GM12878 (cell line): ENCODE results near the gene ETF1. TPM values are rescaled to one million over a fixed set of nuclear protein-coding genes. Genes with fewer than 3 reads are reported as not detected.
"Not testable (repeated sequence)": the region's sequence is repeated elsewhere in the genome, so short reads cannot be mapped to it uniquely, and the experiment has no call there.

Experiments used
- ATAC-seq: fragments of 200-7000 bp; cut with Tn5 transposase; 3 replicates; pipeline ENCODE4 v1.9.1; 2020; ENCODE audit warnings: mild to moderate bottlenecking, moderate library complexity
- BruUV-seq: library from RNA; stranded (reverse); fragments of 400-500 nt; replicated peaks from 2 replicates; lab custom pipeline; 2021; lab: Mats Ljungman, UMichigan
- CTCF ChIA-PET: fragments of 300-600 bp; sonication (Branson Sonifier 250); formaldehyde crosslinking; extraction: SDS; loops from one replicate; lab custom pipeline; 2021; ENCODE audit warnings: inconsistent platforms; lab: Yijun Ruan, JAX
- POLR2A ChIA-PET: fragments of 350-600 bp; formaldehyde crosslinking; extraction: SDS; loops from one replicate; lab custom pipeline; 2021; ENCODE audit warnings: inconsistent platforms; lab: Charles Lee
- RAD21 ChIA-PET: fragments of 300-600 bp; sonication (Branson Sonifier 250); formaldehyde crosslinking; loops from one replicate; lab custom pipeline; 2023; ENCODE audit warnings: antibody characterized with exemption; ENCODE audit not compliant: unreplicated experiment; lab: Charles Lee
- SMC1A ChIA-PET: fragments of 300-600 bp; sonication (Branson Sonifier 250); formaldehyde crosslinking; loops from one replicate; lab custom pipeline; 2023; ENCODE audit not compliant: unreplicated experiment, uncharacterized antibody; lab: Charles Lee
- DNase-seq: peaks from one replicate; pipeline ENCODE4 v3.0.0-alpha.2; 2011; ENCODE audit warnings: low read depth, low spot score
- FAIRE-seq: peaks from 3 replicates; lab custom pipeline; 2011; peaks lifted over from hg19 to GRCh38; lab: Jason Lieb, UNC
- H2AFZ ChIP-seq: 2 replicates; pipeline ENCODE4 v1.6.0; 2011; ENCODE audit warnings: low read depth, low read length, control low read depth; ENCODE audit not compliant: control insufficient read depth
- H3K27ac ChIP-seq: 2 replicates; pipeline ENCODE4 v1.5.1; 2011; ENCODE audit warnings: control low read depth; ENCODE audit not compliant: control insufficient read depth, insufficient read depth
- H3K27me3 ChIP-seq, 2 experiments: replicated peaks in 1 of 2; 2 replicates each; pipeline versions ENCODE4 v1.6.0 to v1.6.1; 2011; ENCODE audit warnings: low read length in 1 of 2; ENCODE audit not compliant: control insufficient read depth in 2 of 2, insufficient read depth in 2 of 2
- H3K36me3 ChIP-seq, 2 experiments: 2 replicates each; pipeline ENCODE4 v1.5.1; 2011; ENCODE audit warnings: low read length in 1 of 2; ENCODE audit not compliant: control insufficient read depth in 2 of 2, insufficient read depth in 2 of 2
- H3K4me1 ChIP-seq: 2 replicates; pipeline ENCODE4 v1.6.1; 2011; ENCODE audit warnings: mild to moderate bottlenecking, low read length, moderate library complexity, mixed read lengths; ENCODE audit not compliant: control insufficient read depth, insufficient read depth
- H3K4me2 ChIP-seq: 2 replicates; pipeline ENCODE4 v1.6.0; 2011; ENCODE audit warnings: control low read depth; ENCODE audit not compliant: control insufficient read depth, insufficient read depth
- H3K4me3 ChIP-seq: fragments of 200-600 bp; sonication (generic); 2 replicates; pipeline ENCODE4 v1.5.1; 2016
- H3K79me2 ChIP-seq: 2 replicates; pipeline ENCODE4 v1.6.0; 2011; ENCODE audit warnings: low read length; ENCODE audit not compliant: control insufficient read depth, insufficient read depth
- H3K9ac ChIP-seq: 2 replicates; pipeline ENCODE4 v1.8.0; 2011; ENCODE audit warnings: low read length, control low read depth, mixed read lengths; ENCODE audit not compliant: control insufficient read depth, insufficient read depth
- H3K9me3 ChIP-seq: replicated peaks from 3 replicates; pipeline ENCODE4 v1.5.1; 2011; ENCODE audit warnings: mild to moderate bottlenecking, low read length; ENCODE audit not compliant: control insufficient read depth, insufficient read depth
- H4K20me1 ChIP-seq: 2 replicates; pipeline ENCODE4 v1.6.0; 2011; ENCODE audit not compliant: control insufficient read depth, insufficient read depth
- KLF5 ChIP-seq: fragments of 450-650 bp; IDR thresholded peaks from 2 replicates; pipeline ENCODE4 v1.6.1; 2014; ENCODE audit warnings: mild to moderate bottlenecking; ENCODE audit not compliant: partially characterized antibody
- MTA3 ChIP-seq: IDR thresholded peaks from 2 replicates; pipeline ENCODE4 v1.6.1; 2012; ENCODE audit warnings: low read length, inconsistent platforms, borderline replicate concordance
- NKRF ChIP-seq: fragments of 450-650 bp; conservative IDR thresholded peaks from 2 replicates; pipeline ENCODE4 v1.6.1; 2017; ENCODE audit warnings: mild to moderate bottlenecking, moderate library complexity
- SMC3 ChIP-seq: IDR thresholded peaks from 2 replicates; pipeline ENCODE4 v1.6.1; 2011; ENCODE audit warnings: low read length, improper control_type of control experiment, borderline replicate concordance
- SRF ChIP-seq, 2 experiments: IDR thresholded peaks; 2 replicates each; pipeline ENCODE4 v1.6.1; 2011; ENCODE audit warnings: low read depth in 2 of 2, low read length in 2 of 2, mild to moderate bottlenecking in 1 of 2, moderate library complexity in 1 of 2
- ZNF217 ChIP-seq: fragments of 450-650 bp; IDR thresholded peaks from 2 replicates; pipeline ENCODE4 v1.6.1; 2017; ENCODE audit warnings: antibody characterized with exemption, mild to moderate bottlenecking
- WGBS: methylation state at CpG from one replicate; pipeline ENCODE4 v1.1.6; 2016; ENCODE audit warnings: low lambda C conversion rate; ENCODE audit not compliant: insufficient replicate concordance, insufficient coverage; ENCODE audit errors: missing lambda C conversion rate; 5-methylcytosine and 5-hydroxymethylcytosine counted together
- in situ Hi-C: fragments of 300-500 bp; cut with MboI; formaldehyde crosslinking; loops from 9 replicates; pipeline ENCODE4 v1.14.3; 2018; ENCODE audit warnings: mixed read lengths
- intact Hi-C: fragments of 100-400 bp; cut with micrococcal nuclease; formaldehyde crosslinking; loops from one replicate; pipeline ENCODE4 v1.14.2; 2022; ENCODE audit not compliant: unreplicated experiment
- polyA plus RNA-seq, 11 experiments: library from polyadenylated mRNA; depleted of rRNA in 4 of 11; unstranded in 6 of 11; stranded (reverse) in 5 of 11; fragments of >200 nt; fragmentation: Nextera tagmentation in 4 of 11; fragmentation: Illumina TruSeq in 1 of 11; extraction: Ambion mirVana in 4 of 11; extraction: Trizol in 1 of 11; gene quantifications; 1 replicate in 1 of 11; 2 replicates in 10 of 11; pipeline versions ENCODE4 v1.2.1 to v1.2.3, GENCODE V29; 2011 to 2016; ENCODE audit warnings: inconsistent platforms in 2 of 11, missing spikeins in 2 of 11, low read depth in 1 of 11
- total RNA-seq, 4 experiments: library from RNA; depleted of rRNA in 3 of 4; stranded (reverse); fragments of >200 nt in 3 of 4; fragmentation: Illumina TruSeq in 1 of 4; extraction: Trizol in 1 of 4; gene quantifications; 2 replicates each; pipeline versions ENCODE4 v1.2.1 to v1.2.3, GENCODE V29; 2013 to 2021

Gene ETF1
- total and polyA plus RNA-seq, 10 of the 15 experiments (the other 5 are each of a cell fraction or from before 2014, with no cell fraction given), result 29.8 to 145 (median 108) TPM

DNA sequence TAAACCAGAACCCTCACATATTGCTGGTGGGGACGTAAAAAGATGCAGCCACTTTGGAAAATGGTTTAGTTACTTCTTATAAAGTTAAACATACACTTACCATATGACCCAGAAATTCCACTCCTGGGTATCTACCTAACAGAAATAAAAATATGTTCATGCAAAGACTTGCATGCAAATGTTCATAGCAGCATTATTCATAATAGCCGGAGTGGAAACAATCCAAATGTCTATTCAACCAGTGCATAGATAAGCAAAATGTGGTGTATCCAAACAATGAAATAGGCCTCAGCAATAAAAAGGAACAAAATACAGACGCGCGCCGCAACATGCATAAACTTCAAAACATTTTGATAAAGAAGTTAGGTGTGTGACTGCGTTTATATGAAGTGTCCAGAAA lies 66.1 kb downstream of the ETF1 start:
- Histone ChIP-seq H3K9ac (no peak overlapping the region), H3K4me2 (no peak overlapping the region), H3K4me3 (no peak overlapping the region), H4K20me1 (no peaks in the 10 kb centered on the region), H3K36me3 (no peaks in the 10 kb centered on the region), H2AFZ (no peak overlapping the region), H3K9me3 (no peaks in the 10 kb centered on the region), H3K4me1 (no peaks in the 10 kb centered on the region), H3K79me2 (no peaks in the 10 kb centered on the region), H3K27ac (no peak overlapping the region), H3K27me3 (no peaks in the 10 kb centered on the region)
- 74% methylated on average over 7 of the region's 7 CpGs for WGBS
- CTCF ChIA-PET, result no interaction called here
- SMC1A ChIA-PET, result no interaction called here
- TF ChIP-seq MTA3 (no peak), KLF5 (no peak), NKRF (no peak), SRF (IDR thresholded peaks at IDR 0.05; ENCODE audit: low read depth in 2 of 2, low read length in 2 of 2) (no peak), ZNF217 (no peak), SMC3 (no peak)
- RAD21 ChIA-PET, result no interaction called here
- FAIRE-seq, result no peak
- ATAC-seq, result no peak
- POLR2A ChIA-PET, result no interaction called here
- DNase-seq, result no peak
- in situ Hi-C loops (no loop called here), intact Hi-C loops (no loop called here)
- BruUV-seq, result no TSS peak

GRCh38 chr5:138473151-138473550 lies 69.9 kb downstream of the ETF1 start:
- POLR2A ChIA-PET, result interaction anchor here (0.6 kb wide), 1 partner anchor 102 kb away, joined by 7 read pairs; no protein-coding TSS in a partner anchor
- H3K27ac ChIP-seq, RAD21 ChIA-PET, H2AFZ ChIP-seq, H3K27me3 ChIP-seq, SMC1A ChIA-PET, H4K20me1 ChIP-seq, H3K9me3 ChIP-seq, H3K9ac ChIP-seq, intact Hi-C loops, H3K4me3 ChIP-seq, H3K4me2 ChIP-seq, FAIRE-seq, BruUV-seq, H3K36me3 ChIP-seq, in situ Hi-C loops, H3K79me2 ChIP-seq, ATAC-seq, DNase-seq, H3K4me1 ChIP-seq, CTCF ChIA-PET: not testable (repeated sequence)
- 56% methylated on average over 5 of the region's 5 CpGs for WGBS
